T-cell (primary cell): Measurements from ENCODE around the gene PDYN. TPM values are rescaled to one million over a fixed set of nuclear protein-coding genes. Genes with fewer than 3 reads are reported as not detected.
"Not testable (repeated sequence)": the region's sequence is repeated elsewhere in the genome, so short reads cannot be mapped to it uniquely, and the experiment has no call there.

Experiments used
- ATAC-seq, 4 experiments: fragments of 200-7000 bp in 3 of 4; fragments of 150-1000 bp in 1 of 4; cut with Tn5 transposase; replicated peaks in 1 of 4; 1 replicate in 3 of 4; 2 replicates in 1 of 4; pipeline ENCODE4 v1.10.0; 2021; ENCODE audit warnings: moderate library complexity in 3 of 4, mild to moderate bottlenecking in 2 of 4, moderate number of reproducible peaks in 1 of 4
- CTCF ChIA-PET, 2 donors: fragments of 300-600 bp; sonication (Branson Sonifier 250); formaldehyde crosslinking; loops; one replicate each; lab custom pipeline; 2022; ENCODE audit warnings: antibody characterized with exemption in 2 of 2; lab: Charles Lee
- POLR2A ChIA-PET, 2 donors: fragments of 300-600 bp; sonication (Branson Sonifier 250); formaldehyde crosslinking; loops; one replicate each; lab custom pipeline; 2022; ENCODE audit warnings: antibody characterized with exemption in 2 of 2; lab: Charles Lee
- DNase-seq, 35 experiments: peaks; one replicate each; pipeline versions ENCODE4 v3.0.0 to v3.0.0-alpha.2; 2013 to 2023
- H3K27ac ChIP-seq: one replicate; pipeline ENCODE4 v1.5.1; 2013; ENCODE audit warnings: low read length
- H3K27me3 ChIP-seq, 2 experiments: replicated peaks in 1 of 2; 1 replicate in 1 of 2; 2 replicates in 1 of 2; pipeline versions ENCODE4 v1.6.1 to v1.7.0; 2013; ENCODE audit warnings: low read length in 1 of 2, mixed read lengths in 1 of 2; ENCODE audit not compliant: control insufficient read depth in 2 of 2, insufficient read depth in 2 of 2; ENCODE audit errors: extremely low read depth in 1 of 2
- H3K36me3 ChIP-seq, 2 donors: 1 replicate in 1 of 2; 2 replicates in 1 of 2; pipeline versions ENCODE4 v1.6.1 to v1.7.0; 2013; ENCODE audit warnings: low read length in 1 of 2; ENCODE audit not compliant: control insufficient read depth in 2 of 2, insufficient read depth in 1 of 2; ENCODE audit errors: extremely low read depth in 1 of 2
- H3K4me1 ChIP-seq, 2 experiments: 1 replicate in 1 of 2; 2 replicates in 1 of 2; pipeline versions ENCODE4 v1.6.1 to v1.7.0; 2013; ENCODE audit warnings: low read length in 2 of 2, mixed read lengths in 1 of 2; ENCODE audit not compliant: insufficient read depth in 2 of 2, control insufficient read depth in 1 of 2; ENCODE audit errors: extremely low read depth in 1 of 2
- H3K4me3 ChIP-seq, 2 donors: 1 replicate in 1 of 2; 2 replicates in 1 of 2; pipeline versions ENCODE4 v1.5.1 to v1.7.0; 2013; ENCODE audit warnings: mild to moderate bottlenecking in 2 of 2, low read length in 1 of 2, moderate library complexity in 1 of 2; ENCODE audit not compliant: control insufficient read depth in 1 of 2; ENCODE audit errors: extremely low read depth in 1 of 2
- H3K9me3 ChIP-seq: 2 replicates; pipeline ENCODE4 v1.7.0; 2013
- H3K27ac Mint-ChIP-seq, 2 donors: one replicate each; pipeline ENCODE4 v1.8.0; 2020 to 2021; ENCODE audit warnings: mild to moderate bottlenecking in 2 of 2, mixed read lengths in 2 of 2
- H3K27me3 Mint-ChIP-seq, 2 donors: one replicate each; pipeline ENCODE4 v1.8.0; 2021 to 2022; ENCODE audit warnings: mixed read lengths in 2 of 2
- H3K36me3 Mint-ChIP-seq: one replicate; pipeline ENCODE4 v1.8.0; 2021; ENCODE audit warnings: mixed read lengths
- H3K4me1 Mint-ChIP-seq, 3 donors: one replicate each; pipeline ENCODE4 v1.8.0; 2020 to 2022; ENCODE audit warnings: mixed read lengths in 3 of 3, mild to moderate bottlenecking in 1 of 3
- H3K4me3 Mint-ChIP-seq, 3 donors: one replicate each; pipeline ENCODE4 v1.8.0; 2020 to 2022; ENCODE audit warnings: mild to moderate bottlenecking in 3 of 3, mixed read lengths in 3 of 3, moderate library complexity in 3 of 3
- H3K9me3 Mint-ChIP-seq, 3 donors: one replicate each; pipeline ENCODE4 v1.8.0; 2020 to 2022; ENCODE audit warnings: mixed read lengths in 3 of 3
- WGBS: methylation state at CpG from one replicate; pipeline ENCODE4 v1.1.5; 2013; ENCODE audit warnings: missing lambda C conversion rate; ENCODE audit not compliant: insufficient coverage; 5-methylcytosine and 5-hydroxymethylcytosine counted together
- total RNA-seq, 35 experiments: library from RNA in 6 of 35; stranded (reverse) in 6 of 35; fragments of 120-200 nt in 1 of 35; gene quantifications; one replicate each; pipeline versions ENCODE4 v1.2.1 to v1.2.4 and lab custom pipeline; 2013 to 2026

Gene PDYN
- total RNA-seq = not detected
- total RNA-seq (2013) = not detected
- total RNA-seq (lab: John Stamatoyannopoulos, UW) = 0 to 0.07 (median 0) reads per million in 29 experiments

GRCh38 chr20:1993986-1994385 is at the start of gene PDYN:
PDYN (minus strand) TSS chr20:1994058; CDS start chr20:1983084, 10,974 bp downstream.
- CTCF ChIA-PET = no interaction called here
- WGBS = 11% methylated on average over 6 of the region's 9 CpGs
- no peaks in the 10 kb centered on the region for H3K9me3 ChIP-seq
- DNase-seq = no peak
- Mint-ChIP-seq H3K4me3 (no peak within 1 kb of the TSS), H3K36me3 (no peaks in the 10 kb centered on the region), H3K9me3 (no peaks in the 10 kb centered on the region), H3K27ac (no peak within 1 kb of the TSS), H3K27me3 (peaks cover 61 to 76% of the 10 kb centered on the region in 2 donors), H3K4me1 (no peaks in the 10 kb centered on the region)
- H3K27ac ChIP-seq = no peak within 1 kb of the TSS
- no peaks in the 10 kb centered on the region for H3K4me1 ChIP-seq
- peaks cover 0 to 33% of the 10 kb centered on the region in 2 experiments for H3K27me3 ChIP-seq
- H3K4me3 ChIP-seq = no peak within 1 kb of the TSS
- no peaks in the 10 kb centered on the region for H3K36me3 ChIP-seq
- ATAC-seq = no peak
- POLR2A ChIA-PET = no interaction called here

- Mint-ChIP-seq H3K27me3 (peaks cover 20 to 21% of the 10 kb centered on the region in 2 donors), H3K36me3 (no peaks in the 10 kb centered on the region), H3K4me1 (no peaks in the 10 kb centered on the region), H3K27ac (no peak overlapping the region), H3K4me3 (no peak overlapping the region), H3K9me3 (no peaks in the 10 kb centered on the region)
- ATAC-seq (no peak), DNase-seq (no peak)
- Histone ChIP-seq H3K4me3 (no peak overlapping the region), H3K36me3 (no peaks in the 10 kb centered on the region), H3K9me3 (no peaks in the 10 kb centered on the region), H3K27me3 (peaks cover 0 to 20% of the 10 kb centered on the region in 2 experiments), H3K27ac (no peak overlapping the region), H3K4me1 (no peaks in the 10 kb centered on the region)
- ChIA-PET POLR2A (no interaction called here), CTCF (no interaction called here)
- 42% methylated on average over 4 of the region's 6 CpGs for WGBS
Observed at GRCh38 chr20:2042400-2042799, 48.5 kb upstream of the PDYN start.

GRCh38 chr20:2038161-2038560 is 44.3 kb upstream of the PDYN start:
- CTCF ChIA-PET = no interaction called here
- DNase-seq (no peak), ATAC-seq (no peak)
- WGBS = 27% methylated on average over 3 of the region's 3 CpGs
- H3K9me3 ChIP-seq = no peaks in the 10 kb centered on the region
- no peak overlapping the region for H3K27ac ChIP-seq
- POLR2A ChIA-PET = no interaction called here
- no peak overlapping the region for H3K4me3 ChIP-seq
- Mint-ChIP-seq H3K9me3 (no peaks in the 10 kb centered on the region), H3K4me3 (no peak overlapping the region), H3K36me3 (no peaks in the 10 kb centered on the region), H3K4me1 (no peaks in the 10 kb centered on the region), H3K27ac (no peak overlapping the region), H3K27me3 (peaks cover 36 to 43% of the 10 kb centered on the region in 2 donors)
- H3K27me3 ChIP-seq = peaks cover 0 to 10% of the 10 kb centered on the region in 2 experiments
- no peaks in the 10 kb centered on the region for H3K4me1 ChIP-seq
- no peaks in the 10 kb centered on the region for H3K36me3 ChIP-seq

- ChIA-PET CTCF (no interaction called here), POLR2A (no interaction called here)
- 40% methylated on average over 1 of the region's 4 CpGs for WGBS
- no peaks in the 10 kb centered on the region for H3K4me1 Mint-ChIP-seq
- H3K4me3 Mint-ChIP-seq = no peak overlapping the region
- Histone ChIP-seq H3K4me1 (no peaks in the 10 kb centered on the region), H3K27me3 (peaks cover 0 to 10% of the 10 kb centered on the region in 2 experiments), H3K9me3 (no peaks in the 10 kb centered on the region), H3K36me3 (no peaks in the 10 kb centered on the region), H3K4me3 (no peak overlapping the region), H3K27ac (no peak overlapping the region)
- H3K36me3 Mint-ChIP-seq = no peaks in the 10 kb centered on the region
- H3K27me3 Mint-ChIP-seq = peaks cover 42 to 43% of the 10 kb centered on the region in 2 donors
- H3K9me3 Mint-ChIP-seq = no peaks in the 10 kb centered on the region
- no peak overlapping the region for H3K27ac Mint-ChIP-seq
- no peak for ATAC-seq
- no peak for DNase-seq
Observed at GRCh38 chr20:2037296-2037914, 43.5 kb upstream of the PDYN start.

GRCh38 chr20:2036357-2036756 is 42.5 kb upstream of the PDYN start:
- H3K9me3 Mint-ChIP-seq, H3K4me3 ChIP-seq, H3K9me3 ChIP-seq, H3K36me3 Mint-ChIP-seq, H3K4me1 ChIP-seq, H3K4me3 Mint-ChIP-seq, H3K4me1 Mint-ChIP-seq, POLR2A ChIA-PET, CTCF ChIA-PET, H3K27ac Mint-ChIP-seq, ATAC-seq, H3K27ac ChIP-seq, DNase-seq, H3K36me3 ChIP-seq: not testable (repeated sequence)
- H3K27me3 ChIP-seq = peaks cover under 1 to 15% of the 10 kb centered on the region in 2 experiments
- H3K27me3 Mint-ChIP-seq = peaks cover 44 to 50% of the 10 kb centered on the region in 2 donors
- WGBS = 95% methylated on average over 4 of the region's 4 CpGs

- Mint-ChIP-seq H3K27ac (no peak overlapping the region), H3K36me3 (no peaks in the 10 kb centered on the region), H3K27me3 (peaks cover 45 to 51% of the 10 kb centered on the region in 2 donors), H3K9me3 (peaks cover 2 to 4% (median 4%) of the 10 kb centered on the region in 3 donors), H3K4me3 (no peak overlapping the region), H3K4me1 (no peaks in the 10 kb centered on the region)
- DNase-seq (no peak), ATAC-seq (no peak)
- POLR2A ChIA-PET = no interaction called here
- Histone ChIP-seq H3K4me1 (no peaks in the 10 kb centered on the region), H3K9me3 (no peaks in the 10 kb centered on the region), H3K27ac (no peak overlapping the region), H3K4me3 (no peak overlapping the region), H3K27me3 (peaks cover 3 to 10% of the 10 kb centered on the region in 2 experiments), H3K36me3 (no peaks in the 10 kb centered on the region)
- WGBS = 26% methylated on average over 3 of the region's 5 CpGs
- CTCF ChIA-PET = no interaction called here
Observed at GRCh38 chr20:2032168-2032567, 38.3 kb upstream of the PDYN start.
